DOHH2 (cell line): ENCODE measurements around the gene CCDC38.

Experiments
- H3F3A ChIP-seq: fragments of 200-600 bp; sonication (generic), shearing (Covaris generic); 2 replicates; pipeline ENCODE4 v1.6.0; 2016; ENCODE audit warnings: antibody characterized with exemption, mild to moderate bottlenecking; ENCODE audit not compliant: control insufficient read depth, insufficient read depth
- H3K27ac ChIP-seq: fragments of 200-600 bp; sonication (generic); 2 replicates; pipeline ENCODE4 v1.5.1; 2014; ENCODE audit warnings: low read depth, mild to moderate bottlenecking, low read length, moderate library complexity
- H3K27me3 ChIP-seq: fragments of 200-600 bp; sonication (generic); 2 replicates; pipeline ENCODE4 v1.6.1; 2014; ENCODE audit warnings: mild to moderate bottlenecking, low read length, mixed read lengths; ENCODE audit not compliant: control insufficient read depth
- H3K36me3 ChIP-seq: fragments of 200-600 bp; sonication (generic); 2 replicates; pipeline ENCODE4 v1.6.1; 2014; ENCODE audit warnings: mild to moderate bottlenecking, low read length, moderate library complexity, mixed read lengths; ENCODE audit not compliant: control insufficient read depth
- H3K4me1 ChIP-seq: fragments of 200-600 bp; sonication (generic); 2 replicates; pipeline ENCODE4 v1.6.1; 2014; ENCODE audit warnings: mild to moderate bottlenecking, low read length, mixed read lengths; ENCODE audit not compliant: control insufficient read depth
- H3K4me2 ChIP-seq: fragments of 200-600 bp; sonication (generic); 2 replicates; pipeline ENCODE4 v1.6.0; 2014; ENCODE audit warnings: mild to moderate bottlenecking, low read length, moderate library complexity
- H3K4me3 ChIP-seq: fragments of 200-600 bp; sonication (generic); 2 replicates; pipeline ENCODE4 v1.5.1; 2014; ENCODE audit warnings: mild to moderate bottlenecking, low read length, mixed read lengths
- H3K79me2 ChIP-seq: fragments of 200-600 bp; sonication (generic); 2 replicates; pipeline ENCODE4 v1.6.1; 2014; ENCODE audit warnings: mild to moderate bottlenecking, low read length, mixed read lengths; ENCODE audit not compliant: control insufficient read depth
- H3K9me2 ChIP-seq: fragments of 200-600 bp; sonication (generic); replicated peaks from 2 replicates; pipeline ENCODE4 v1.6.1; 2014; ENCODE audit warnings: mild to moderate bottlenecking, low read length, mixed read lengths; ENCODE audit not compliant: control insufficient read depth
- H3K9me3 ChIP-seq: fragments of 200-600 bp; sonication (generic); 2 replicates; pipeline ENCODE4 v1.6.1; 2014; ENCODE audit warnings: antibody characterized with exemption, low read length, mixed read lengths; ENCODE audit not compliant: control insufficient read depth, insufficient read depth
- H4K20me1 ChIP-seq: fragments of 200-600 bp; sonication (generic); 2 replicates; pipeline ENCODE4 v1.6.0; 2014; ENCODE audit warnings: low read depth, mild to moderate bottlenecking, antibody characterized with exemption, low read length, moderate library complexity; ENCODE audit not compliant: control insufficient read depth, insufficient read depth
- EZH2phosphoT487 ChIP-seq: fragments of 200-600 bp; sonication (generic); IDR thresholded peaks from 2 replicates; pipeline ENCODE4 v1.6.1; 2017; ENCODE audit warnings: borderline replicate concordance, mild to moderate bottlenecking, antibody characterized with exemption, low read length, moderate library complexity, mixed read lengths
- TF ChIP-seq, protein P1 (sequence below): fragments of 200-600 bp; sonication (generic); IDR thresholded peaks from one replicate; pipeline ENCODE4 v1.5.1; 2014; ENCODE audit warnings: antibody characterized with exemption, mild to moderate bottlenecking, low read depth, low read length; ENCODE audit not compliant: poor library complexity, severe bottlenecking

Gene CCDC38

DNA sequence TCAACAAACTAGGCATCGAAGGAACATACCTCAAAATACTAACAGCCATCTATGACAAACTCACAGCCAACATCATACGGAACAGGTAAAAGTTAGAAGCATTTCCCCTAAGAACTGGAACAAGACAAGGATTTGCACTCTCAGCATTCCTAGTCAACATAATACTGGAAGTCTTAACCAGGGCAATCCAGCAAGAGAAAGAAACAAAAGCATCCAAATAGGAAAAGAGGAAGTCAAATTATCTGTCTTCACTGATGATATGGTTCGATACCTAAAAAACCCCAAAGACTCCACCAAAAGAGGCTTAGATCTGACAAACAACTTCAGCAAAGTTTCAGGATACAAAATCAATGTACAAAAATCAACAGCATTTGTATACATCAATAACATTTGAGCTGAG lies 32.5 kb downstream of the CCDC38 start:
- H3K27me3 ChIP-seq = peaks cover 11% of the 10 kb centered on the region; the same call in 1 of the 2 replicates
- H3K9me3 ChIP-seq = no peaks in the 10 kb centered on the region
- no peaks in the 10 kb centered on the region for H3F3A ChIP-seq
- H3K79me2 ChIP-seq = no peaks in the 10 kb centered on the region
- no peak overlapping the region for H3K27ac ChIP-seq
- no peaks in the 10 kb centered on the region for H3K36me3 ChIP-seq
- no peaks in the 10 kb centered on the region for H3K4me1 ChIP-seq
- no peaks in the 10 kb centered on the region for H4K20me1 ChIP-seq
- no peaks in the 10 kb centered on the region for H3K9me2 ChIP-seq
- TF ChIP-seq, protein P1, sequence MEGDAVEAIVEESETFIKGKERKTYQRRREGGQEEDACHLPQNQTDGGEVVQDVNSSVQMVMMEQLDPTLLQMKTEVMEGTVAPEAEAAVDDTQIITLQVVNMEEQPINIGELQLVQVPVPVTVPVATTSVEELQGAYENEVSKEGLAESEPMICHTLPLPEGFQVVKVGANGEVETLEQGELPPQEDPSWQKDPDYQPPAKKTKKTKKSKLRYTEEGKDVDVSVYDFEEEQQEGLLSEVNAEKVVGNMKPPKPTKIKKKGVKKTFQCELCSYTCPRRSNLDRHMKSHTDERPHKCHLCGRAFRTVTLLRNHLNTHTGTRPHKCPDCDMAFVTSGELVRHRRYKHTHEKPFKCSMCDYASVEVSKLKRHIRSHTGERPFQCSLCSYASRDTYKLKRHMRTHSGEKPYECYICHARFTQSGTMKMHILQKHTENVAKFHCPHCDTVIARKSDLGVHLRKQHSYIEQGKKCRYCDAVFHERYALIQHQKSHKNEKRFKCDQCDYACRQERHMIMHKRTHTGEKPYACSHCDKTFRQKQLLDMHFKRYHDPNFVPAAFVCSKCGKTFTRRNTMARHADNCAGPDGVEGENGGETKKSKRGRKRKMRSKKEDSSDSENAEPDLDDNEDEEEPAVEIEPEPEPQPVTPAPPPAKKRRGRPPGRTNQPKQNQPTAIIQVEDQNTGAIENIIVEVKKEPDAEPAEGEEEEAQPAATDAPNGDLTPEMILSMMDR = no peak
- no peak for TF ChIP-seq EZH2phosphoT487
- H3K4me3 ChIP-seq = no peak overlapping the region
- H3K4me2 ChIP-seq = no peak overlapping the region

DNA sequence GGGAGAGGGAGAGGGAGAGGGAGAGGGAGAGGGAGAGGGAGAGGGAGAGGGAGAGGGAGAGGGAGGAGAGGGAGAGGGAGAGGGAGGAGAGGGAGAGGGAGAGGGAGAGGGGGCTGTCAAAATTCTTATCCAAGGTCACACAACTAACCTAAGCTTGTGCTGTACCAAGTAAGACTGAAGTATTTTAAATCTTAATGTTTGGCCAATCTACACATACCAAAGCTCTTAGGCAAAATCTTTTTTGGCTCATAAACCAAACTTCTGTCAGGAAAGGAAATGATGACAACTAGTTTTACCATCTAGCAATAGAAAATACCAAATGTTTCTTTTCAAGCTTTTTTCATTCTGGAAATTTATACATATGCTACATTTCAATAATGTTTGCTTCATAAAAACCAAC lies 33.8 kb downstream of the CCDC38 start:
- H3K4me3 ChIP-seq = no peak overlapping the region
- no peaks in the 10 kb centered on the region for H3F3A ChIP-seq
- no peaks in the 10 kb centered on the region for H3K9me2 ChIP-seq
- no peaks in the 10 kb centered on the region for H4K20me1 ChIP-seq
- no peaks in the 10 kb centered on the region for H3K4me1 ChIP-seq
- H3K9me3 ChIP-seq = no peaks in the 10 kb centered on the region
- TF ChIP-seq, protein P1 = no peak
- TF ChIP-seq EZH2phosphoT487 = no peak
- H3K79me2 ChIP-seq = no peaks in the 10 kb centered on the region
- H3K36me3 ChIP-seq = no peaks in the 10 kb centered on the region
- H3K27ac ChIP-seq = no peak overlapping the region
- H3K27me3 ChIP-seq = peaks cover 11% of the 10 kb centered on the region; the same call in 1 of the 2 replicates
- no peak overlapping the region for H3K4me2 ChIP-seq

DNA sequence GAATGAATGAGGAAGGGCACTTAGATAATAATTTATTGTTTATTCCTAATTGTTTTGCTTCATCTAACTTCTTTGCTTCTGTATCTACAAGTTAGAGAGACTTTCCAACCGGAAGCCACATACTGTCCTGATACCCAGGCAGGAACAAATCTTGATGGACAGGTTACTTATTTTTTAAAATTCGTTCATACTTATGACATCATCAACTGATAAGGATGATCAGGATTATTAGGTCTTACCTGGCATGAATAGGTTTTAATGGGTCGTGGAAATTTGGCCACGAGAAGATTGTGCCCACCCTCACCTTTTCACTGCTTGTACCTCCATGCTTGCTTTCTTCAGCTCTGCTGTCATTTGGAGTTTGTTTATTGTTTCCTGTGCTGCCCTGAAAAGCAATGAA lies 44.3 kb downstream of the CCDC38 start:
- H3K9me3 ChIP-seq = no peaks in the 10 kb centered on the region
- H3K27ac ChIP-seq = no peak overlapping the region
- H3K79me2 ChIP-seq = no peaks in the 10 kb centered on the region
- no peaks in the 10 kb centered on the region for H3K36me3 ChIP-seq
- no peak overlapping the region for H3K4me2 ChIP-seq
- TF ChIP-seq, protein P1 = no peak
- no peaks in the 10 kb centered on the region for H3K9me2 ChIP-seq
- H3K27me3 ChIP-seq = peaks cover 7% of the 10 kb centered on the region; the same call in 1 of the 2 replicates
- H3K4me3 ChIP-seq = no peak overlapping the region
- no peaks in the 10 kb centered on the region for H3K4me1 ChIP-seq
- H4K20me1 ChIP-seq = no peaks in the 10 kb centered on the region
- no peaks in the 10 kb centered on the region for H3F3A ChIP-seq

DNA sequence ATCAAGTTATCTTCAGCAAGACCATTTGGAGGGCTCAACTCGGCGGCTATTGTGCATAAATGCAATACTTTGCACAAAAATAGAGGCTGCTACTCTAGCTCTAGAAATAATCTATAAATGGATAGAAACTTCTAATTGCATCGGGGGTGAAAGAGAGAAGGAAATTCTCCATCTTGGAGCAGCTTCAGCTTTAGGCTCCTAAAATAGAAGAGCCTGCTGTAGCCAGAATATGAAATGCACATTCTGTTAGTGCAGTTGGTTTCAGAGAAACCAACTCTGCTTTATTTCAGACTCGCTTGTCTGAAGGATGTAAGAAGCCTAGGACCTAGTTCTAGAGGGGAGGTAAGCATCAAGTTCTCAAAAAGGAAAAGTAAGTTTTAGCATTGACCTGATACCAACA lies 45.6 kb downstream of the CCDC38 start:
- Histone ChIP-seq H3K9me2 (no peaks in the 10 kb centered on the region), H3K9me3 (no peaks in the 10 kb centered on the region), H3K27me3 (peaks cover 2% of the 10 kb centered on the region; the same call in 1 of the 2 replicates), H4K20me1 (no peaks in the 10 kb centered on the region), H3F3A (no peaks in the 10 kb centered on the region), H3K79me2 (no peaks in the 10 kb centered on the region), H3K27ac (no peak overlapping the region), H3K4me1 (no peaks in the 10 kb centered on the region), H3K4me2 (no peak overlapping the region), H3K4me3 (no peak overlapping the region), H3K36me3 (no peaks in the 10 kb centered on the region)
- TF ChIP-seq, protein P1 = no peak
- TF ChIP-seq EZH2phosphoT487 = no peak
